B cell (primary cell): ENCODE data around the gene TRUB1. TPM values are rescaled to one million over a fixed set of nuclear protein-coding genes. Genes with fewer than 3 reads are reported as not detected.
"Not testable (repeated sequence)": the region's sequence is repeated elsewhere in the genome, so short reads cannot be mapped to it uniquely, and the experiment has no call there.

ENCODE experiments used
- ATAC-seq: fragments of 200-7000 bp; cut with Tn5 transposase; one replicate; pipeline ENCODE4 v1.10.0; 2021; ENCODE audit warnings: low read depth, mild to moderate bottlenecking, moderate number of reproducible peaks, moderate library complexity
- CTCF ChIA-PET: fragments of 350-600 bp; sonication (Branson Sonifier 250); formaldehyde crosslinking; loops from one replicate; lab custom pipeline; 2021; ENCODE audit warnings: antibody characterized with exemption, inconsistent platforms; lab: Charles Lee
- POLR2A ChIA-PET: fragments of 350-600 bp; sonication (Branson Sonifier 250); formaldehyde crosslinking; loops from one replicate; lab custom pipeline; 2021; ENCODE audit warnings: antibody characterized with exemption; lab: Charles Lee
- DNase-seq: peaks from one replicate; pipeline ENCODE4 v3.0.0; 2013
- H2AFZ ChIP-seq: 2 replicates; pipeline ENCODE4 v1.6.1; 2012; ENCODE audit warnings: mild to moderate bottlenecking, low read depth, low read length; ENCODE audit not compliant: insufficient read depth, poor library complexity, severe bottlenecking
- H3K27ac ChIP-seq, 2 donors: 1 replicate in 1 of 2; 2 replicates in 1 of 2; pipeline ENCODE4 v1.5.1; 2012 to 2013; ENCODE audit warnings: low read length in 2 of 2, mild to moderate bottlenecking in 2 of 2, moderate library complexity in 1 of 2
- H3K27me3 ChIP-seq, 4 experiments: fragments of 200-600 bp in 1 of 4; sonication (generic) in 1 of 4; replicated peaks in 1 of 4; 1 replicate in 2 of 4; 2 replicates in 2 of 4; pipeline versions ENCODE4 v1.6.1 to v1.7.0; 2013 to 2016; ENCODE audit warnings: low read length in 3 of 4, mild to moderate bottlenecking in 2 of 4, mixed read lengths in 1 of 4, moderate library complexity in 1 of 4; ENCODE audit not compliant: insufficient read depth in 4 of 4, control insufficient read depth in 3 of 4; ENCODE audit errors: control extremely low read depth in 1 of 4
- H3K36me3 ChIP-seq, 2 experiments: replicated peaks in 1 of 2; 1 replicate in 1 of 2; 2 replicates in 1 of 2; pipeline versions ENCODE4 v1.6.1 to v1.7.1; 2013; ENCODE audit warnings: low read length in 1 of 2; ENCODE audit not compliant: insufficient read depth in 2 of 2, control insufficient read depth in 1 of 2; ENCODE audit errors: control extremely low read depth in 1 of 2, extremely low read depth in 1 of 2
- H3K4me1 ChIP-seq, 2 donors: fragments of 200-600 bp in 1 of 2; sonication (generic) in 1 of 2; 1 replicate in 1 of 2; 2 replicates in 1 of 2; pipeline versions ENCODE4 v1.5.1 to v1.6.1; 2013 to 2017; ENCODE audit warnings: low read length in 2 of 2; ENCODE audit not compliant: control insufficient read depth in 2 of 2, insufficient read depth in 2 of 2
- H3K4me2 ChIP-seq: replicated peaks from 2 replicates; pipeline ENCODE3; 2012; ENCODE audit warnings: mild to moderate bottlenecking, low read depth, low read length; ENCODE audit not compliant: poor library complexity, severe bottlenecking
- H3K4me3 ChIP-seq, 5 experiments: fragments of 200-600 bp in 1 of 5; sonication (generic) in 1 of 5; 1 replicate in 3 of 5; 2 replicates in 2 of 5; pipeline versions ENCODE4 v1.5.1 to v1.7.0; 2011 to 2016; ENCODE audit warnings: low read length in 4 of 5, mild to moderate bottlenecking in 4 of 5, low read depth in 2 of 5, control low read depth in 1 of 5, moderate library complexity in 1 of 5; ENCODE audit not compliant: insufficient read depth in 1 of 5; ENCODE audit errors: control extremely low read depth in 1 of 5, extremely low read depth in 1 of 5
- H3K79me2 ChIP-seq: fragments of 200-600 bp; sonication (generic); one replicate; pipeline ENCODE4 v1.6.0; 2016; ENCODE audit warnings: low read length; ENCODE audit not compliant: control insufficient read depth, insufficient read depth
- H3K9ac ChIP-seq: fragments of 200-600 bp; sonication (generic); 2 replicates; pipeline ENCODE4 v1.6.1; 2017; ENCODE audit warnings: mild to moderate bottlenecking, low read length, moderate library complexity
- H3K9me3 ChIP-seq, 3 donors: one replicate each; pipeline versions ENCODE4 v1.6.1 to v1.7.1; 2013; ENCODE audit warnings: low read length in 2 of 3; ENCODE audit not compliant: control insufficient read depth in 2 of 3, insufficient read depth in 1 of 3; ENCODE audit errors: control extremely low read depth in 1 of 3
- H4K20me1 ChIP-seq: 2 replicates; pipeline ENCODE4 v1.6.0; 2012; ENCODE audit warnings: mild to moderate bottlenecking, low read length; ENCODE audit not compliant: insufficient read depth, control insufficient read depth, poor library complexity, severe bottlenecking
- H3K27ac Mint-ChIP-seq: one replicate; pipeline ENCODE4 v1.8.0; 2021; ENCODE audit warnings: mixed read lengths
- H3K27me3 Mint-ChIP-seq: one replicate; pipeline ENCODE4 v1.8.0; 2021; ENCODE audit warnings: mixed read lengths
- H3K4me1 Mint-ChIP-seq: one replicate; pipeline ENCODE4 v1.8.0; 2021; ENCODE audit warnings: mixed read lengths
- H3K4me3 Mint-ChIP-seq: one replicate; pipeline ENCODE4 v1.8.0; 2021; ENCODE audit warnings: mixed read lengths
- H3K9me3 Mint-ChIP-seq: one replicate; pipeline ENCODE4 v1.8.0; 2022; ENCODE audit warnings: mixed read lengths; ENCODE audit not compliant: insufficient read depth
- EZH2 ChIP-seq: IDR thresholded peaks from 2 replicates; pipeline ENCODE4 v1.6.1; 2012; ENCODE audit warnings: borderline replicate concordance, low read depth, mild to moderate bottlenecking, moderate library complexity, low read length; ENCODE audit not compliant: insufficient read depth, poor library complexity, severe bottlenecking
- WGBS: methylation state at CpG from one replicate; pipeline ENCODE4 v1.1.5; 2013; ENCODE audit warnings: missing lambda C conversion rate; ENCODE audit not compliant: insufficient coverage; 5-methylcytosine and 5-hydroxymethylcytosine counted together
- intact Hi-C: fragments of 100-400 bp; cut with micrococcal nuclease; formaldehyde crosslinking; loops from one replicate; pipeline ENCODE4 v1.10.0; 2022
- polyA plus RNA-seq: library from polyadenylated mRNA; depleted of rRNA; stranded (reverse); fragments of >200 nt; gene quantifications from 2 replicates; pipeline ENCODE4 v1.2.3, GENCODE V29; 2012
- total RNA-seq, 2 donors: library from RNA; stranded (reverse); fragments of 120-200 nt in 1 of 2; gene quantifications; 1 replicate in 1 of 2; 2 replicates in 1 of 2; pipeline versions ENCODE4 v1.2.3 to v1.2.4, GENCODE V29; 2013 to 2022
- TF ChIP-seq, protein P1 (sequence below): fragments of 200-600 bp; IDR thresholded peaks from one replicate; pipeline ENCODE4 v1.8.0; 2022; ENCODE audit warnings: antibody characterized with exemption, mild to moderate bottlenecking

Gene TRUB1
- total and polyA plus RNA-seq, 2 donors (not counting 1 experiment from before 2014, with no cell fraction given): 6.5 to 15.7 TPM

DNA sequence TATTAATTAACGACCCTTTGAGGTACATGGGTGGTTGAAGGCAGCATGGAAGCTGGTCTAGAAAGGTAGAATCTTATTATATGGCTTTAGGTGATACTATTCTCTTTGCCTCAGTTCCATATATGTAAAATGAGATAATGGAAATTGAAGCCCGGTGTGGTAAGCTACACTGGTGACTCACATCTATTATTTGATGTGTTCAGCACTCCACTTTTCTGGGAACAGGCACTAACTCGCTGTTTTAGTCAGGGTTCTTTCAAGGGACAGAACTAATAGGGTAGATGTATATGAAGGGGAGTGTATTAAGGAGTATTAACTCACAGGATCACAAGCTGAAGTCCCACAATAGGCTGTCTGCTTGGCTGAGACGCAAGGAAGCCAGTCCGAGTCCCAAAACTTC is 4.4 kb upstream of the TRUB1 start:
- WGBS: 82% methylated on average over 4 of the region's 5 CpGs
- H3K9me3 Mint-ChIP-seq: peaks cover 3% of the 10 kb centered on the region
- Histone ChIP-seq H3K79me2 (peaks cover 6% of the 10 kb centered on the region), H3K4me2 (no peak overlapping the region), H3K27ac (no peak overlapping the region), H3K4me1 (peaks cover 2 to 3% of the 10 kb centered on the region in 2 donors), H3K4me3 (no peak overlapping the region), H4K20me1 (no peaks in the 10 kb centered on the region), H3K27me3 (peaks cover 0 to 3% (median 0%) of the 10 kb centered on the region in 4 experiments), H3K36me3 (no peaks in the 10 kb centered on the region), H2AFZ (no peak overlapping the region), H3K9ac (no peak overlapping the region), H3K9me3 (peaks cover 0 to 7% (median 1%) of the 10 kb centered on the region in 3 donors)
- intact Hi-C loops: no loop called here
- no peak overlapping the region for H3K4me3 Mint-ChIP-seq
- peaks cover 8% of the 10 kb centered on the region for H3K4me1 Mint-ChIP-seq
- no peak overlapping the region for H3K27ac Mint-ChIP-seq
- peaks cover 3% of the 10 kb centered on the region for H3K27me3 Mint-ChIP-seq
- ATAC-seq: no peak
- POLR2A ChIA-PET: no interaction called here
- DNase-seq: no peak
- TF ChIP-seq, protein P1, sequence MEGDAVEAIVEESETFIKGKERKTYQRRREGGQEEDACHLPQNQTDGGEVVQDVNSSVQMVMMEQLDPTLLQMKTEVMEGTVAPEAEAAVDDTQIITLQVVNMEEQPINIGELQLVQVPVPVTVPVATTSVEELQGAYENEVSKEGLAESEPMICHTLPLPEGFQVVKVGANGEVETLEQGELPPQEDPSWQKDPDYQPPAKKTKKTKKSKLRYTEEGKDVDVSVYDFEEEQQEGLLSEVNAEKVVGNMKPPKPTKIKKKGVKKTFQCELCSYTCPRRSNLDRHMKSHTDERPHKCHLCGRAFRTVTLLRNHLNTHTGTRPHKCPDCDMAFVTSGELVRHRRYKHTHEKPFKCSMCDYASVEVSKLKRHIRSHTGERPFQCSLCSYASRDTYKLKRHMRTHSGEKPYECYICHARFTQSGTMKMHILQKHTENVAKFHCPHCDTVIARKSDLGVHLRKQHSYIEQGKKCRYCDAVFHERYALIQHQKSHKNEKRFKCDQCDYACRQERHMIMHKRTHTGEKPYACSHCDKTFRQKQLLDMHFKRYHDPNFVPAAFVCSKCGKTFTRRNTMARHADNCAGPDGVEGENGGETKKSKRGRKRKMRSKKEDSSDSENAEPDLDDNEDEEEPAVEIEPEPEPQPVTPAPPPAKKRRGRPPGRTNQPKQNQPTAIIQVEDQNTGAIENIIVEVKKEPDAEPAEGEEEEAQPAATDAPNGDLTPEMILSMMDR: no peak
- no peak for TF ChIP-seq EZH2
- CTCF ChIA-PET: no interaction called here

DNA sequence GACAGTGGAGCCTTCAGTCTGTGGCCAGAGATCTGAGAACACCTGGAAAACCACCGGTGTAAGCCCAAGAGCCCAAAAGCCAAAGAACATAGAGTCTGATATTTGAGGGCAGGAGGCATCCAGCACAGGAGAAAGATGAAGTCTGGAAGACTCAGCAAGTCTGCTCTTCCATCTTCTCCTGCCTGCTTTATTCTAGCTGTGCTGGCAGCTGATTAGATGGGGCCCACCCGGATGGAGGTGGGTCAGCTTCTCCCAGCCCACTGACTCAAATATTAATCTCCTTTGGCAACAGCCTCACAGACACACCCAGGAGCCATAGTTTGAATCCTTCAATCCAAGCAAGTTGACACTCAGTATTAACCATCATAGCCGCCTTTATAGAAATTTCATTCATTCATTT is 4.0 kb upstream of the TRUB1 start:
- ATAC-seq, DNase-seq, H3K27me3 ChIP-seq, H3K4me1 ChIP-seq, CTCF ChIA-PET, H3K79me2 ChIP-seq, H3K9me3 Mint-ChIP-seq, H3K36me3 ChIP-seq, POLR2A ChIA-PET, H3K4me3 Mint-ChIP-seq, intact Hi-C loops, H3K9ac ChIP-seq, H3K9me3 ChIP-seq, H4K20me1 ChIP-seq, H3K27ac Mint-ChIP-seq, H3K4me3 ChIP-seq, H2AFZ ChIP-seq, H3K27ac ChIP-seq, H3K27me3 Mint-ChIP-seq, H3K4me2 ChIP-seq: not testable (repeated sequence)
- H3K4me1 Mint-ChIP-seq: peaks cover 12% of the 10 kb centered on the region
- 92% methylated on average over 2 of the region's 3 CpGs for WGBS
